K562 (cell line): ENCODE measurements around the gene ELOB. TPM values are rescaled to one million over a fixed set of nuclear protein-coding genes. Genes with fewer than 3 reads are reported as not detected.
A peak's percentile ranks its signal among the peaks of the same experiment; 100 is the strongest.

ENCODE experiments used
- CLOCK ChIP-seq: fragments of 250-450 bp; sonication (Bioruptor Pico); IDR thresholded peaks from 2 replicates; pipeline ENCODE4 v1.4.0; 2020; ENCODE audit warnings: mild to moderate bottlenecking, moderate library complexity, borderline replicate concordance
- CREB5 ChIP-seq: fragments of 250-450 bp; sonication (Bioruptor Pico); IDR thresholded peaks from 2 replicates; pipeline ENCODE4 v1.5.0; 2020; ENCODE audit warnings: mild to moderate bottlenecking
- ELF4 ChIP-seq: fragments of 450-650 bp; formaldehyde crosslinking; IDR thresholded peaks from 2 replicates; pipeline ENCODE4 v1.4.0; 2022; ENCODE audit warnings: missing genetic modification characterization
- FOXP4 ChIP-seq: sonication (generic); formaldehyde crosslinking; IDR thresholded peaks from 2 replicates; pipeline ENCODE4 v1.8.0; 2022; ENCODE audit warnings: mild to moderate bottlenecking, missing genetic modification reagents, borderline replicate concordance
- MNT ChIP-seq, 2 experiments: fragments of 450-650 bp; conservative IDR thresholded peaks; 2 replicates each; pipeline ENCODE4 v1.6.1; 2017; ENCODE audit warnings: mild to moderate bottlenecking in 2 of 2, moderate library complexity in 2 of 2
- MTA3 ChIP-seq: fragments of 450-650 bp; formaldehyde crosslinking; IDR thresholded peaks from 2 replicates; pipeline ENCODE4 v1.6.1; 2017; ENCODE audit warnings: mild to moderate bottlenecking, borderline replicate concordance
- NUFIP1 ChIP-seq: fragments of 450-650 bp; IDR thresholded peaks from 2 replicates; pipeline ENCODE4 v1.6.1; 2018; ENCODE audit not compliant: partially characterized antibody
- PKNOX1 ChIP-seq: fragments of 450-650 bp; IDR thresholded peaks from 2 replicates; pipeline ENCODE4 v1.6.1; 2016
- PTRF ChIP-seq: fragments of 450-650 bp; IDR thresholded peaks from 2 replicates; pipeline ENCODE4 v1.6.1; 2016; ENCODE audit warnings: mild to moderate bottlenecking, missing genetic modification characterization, missing compliant biosample characterization
- RBM39 ChIP-seq: fragments of 200-400 bp; formaldehyde crosslinking; optimal IDR thresholded peaks from 2 replicates; pipeline ENCODE3; 2018; ENCODE audit warnings: low read depth, low read length
- TCF15 ChIP-seq: fragments of 250-450 bp; sonication (Bioruptor Pico); IDR thresholded peaks from 2 replicates; pipeline ENCODE4 v1.8.0; 2022; ENCODE audit warnings: moderate library complexity, mild to moderate bottlenecking, inconsistent platforms
- ZBTB43 ChIP-seq: sonication (generic); formaldehyde crosslinking; IDR thresholded peaks from 2 replicates; pipeline ENCODE4 v1.8.0; 2023; ENCODE audit warnings: mild to moderate bottlenecking, missing genetic modification reagents
- ZFPM2 ChIP-seq: fragments of 250-450 bp; sonication (Bioruptor Pico); IDR thresholded peaks from 2 replicates; pipeline ENCODE4 v1.5.1; 2022; ENCODE audit warnings: mild to moderate bottlenecking
- ZNF3 ChIP-seq: fragments of 250-450 bp; sonication (Bioruptor Pico); IDR thresholded peaks from 2 replicates; pipeline ENCODE4 v1.5.0; 2021; ENCODE audit warnings: mild to moderate bottlenecking, moderate library complexity
- ZNF561 ChIP-seq: fragments of 450-650 bp; formaldehyde crosslinking; conservative IDR thresholded peaks from 2 replicates; pipeline ENCODE4 v1.4.0; 2020; ENCODE audit warnings: mild to moderate bottlenecking, moderate library complexity
- ZNF655 ChIP-seq: fragments of 250-450 bp; sonication (Bioruptor Pico); IDR thresholded peaks from 2 replicates; pipeline ENCODE4 v1.5.0; 2021
- polyA plus RNA-seq, 8 experiments: library from polyadenylated mRNA; depleted of rRNA in 4 of 8; stranded (reverse) in 5 of 8; unstranded in 3 of 8; fragments of >200 nt; fragmentation: Nextera tagmentation in 2 of 8; fragmentation: Illumina TruSeq in 1 of 8; extraction: Ambion mirVana in 2 of 8; extraction: Trizol in 1 of 8; gene quantifications; 2 replicates each; pipeline versions ENCODE4 v1.2.1 to v1.2.3, GENCODE V29; 2011 to 2014; ENCODE audit warnings: inconsistent platforms in 1 of 8, missing spikeins in 1 of 8
- total RNA-seq, 7 experiments: library from RNA; depleted of rRNA in 6 of 7; stranded (reverse); fragments of >200 nt in 6 of 7; fragmentation: Illumina TruSeq in 2 of 7; extraction: Trizol in 2 of 7; gene quantifications; 2 replicates each; pipeline versions ENCODE4 v1.2.1 to v1.2.3, GENCODE V29; 2011 to 2021; ENCODE audit warnings: low replicate concordance in 1 of 7

Gene ELOB
- total and polyA plus RNA-seq, 9 of the 15 experiments (the other 6 are each of a cell fraction or from before 2014, with no cell fraction given): 63.2 to 791 (median 237) TPM

- no peak for TF ChIP-seq CLOCK (CRISPR knock-in tag)
- peak; percentile 35; the same call in 1 of the 2 replicates for TF ChIP-seq FOXP4 (CRISPR knock-in tag)
- TF ChIP-seq MNT (conservative IDR thresholded peaks at IDR 0.05): no peak
- no peak for TF ChIP-seq ZNF3 (CRISPR knock-in tag)
- peak; percentile 47 for TF ChIP-seq NUFIP1
- TF ChIP-seq PKNOX1: no peak
- TF ChIP-seq MTA3: no peak
- no peak for TF ChIP-seq PTRF (tag)
- TF ChIP-seq TCF15 (CRISPR knock-in tag): no peak
- no peak for TF ChIP-seq ZNF655
- no peak for TF ChIP-seq ZBTB43 (CRISPR knock-in tag)
- no peak for TF ChIP-seq ZNF561
- TF ChIP-seq ELF4 (CRISPR knock-in tag): no peak
- peak; percentile 63 for TF ChIP-seq RBM39
- TF ChIP-seq ZFPM2: no peak
- TF ChIP-seq CREB5 (CRISPR knock-in tag): no peak
Measured at GRCh38 chr16:2751577-2752034, 25.5 kb downstream of the ELOB start (continued).
